ENCODE data around the gene SUCNR1.
"Not testable (repeated sequence)": the region's sequence is repeated elsewhere in the genome, so short reads cannot be mapped to it uniquely, and the experiment has no call there.

Gene SUCNR1

GRCh38 chr3:151859905-151860304, 13.5 kb upstream of the SUCNR1 start:
- Mint-ChIP-seq H3K4me1 (ENCODE audit: low read depth) (no peaks in the 10 kb centered on the region), H3K9me3 (no peaks in the 10 kb centered on the region), H3K36me3 (ENCODE audit: low read depth) (no peaks in the 10 kb centered on the region), H3K27me3 (peaks cover 9% of the 10 kb centered on the region), H3K27ac (no peak overlapping the region), H3K4me3 (no peak overlapping the region)
- no peak for DNase-seq

- H3K4me3 Mint-ChIP-seq: no peak overlapping the region
- no peaks in the 10 kb centered on the region for H3K36me3 Mint-ChIP-seq (ENCODE audit: low read depth)
- no peaks in the 10 kb centered on the region for H3K9me3 Mint-ChIP-seq
- H3K4me1 Mint-ChIP-seq (ENCODE audit: low read depth): no peaks in the 10 kb centered on the region
- H3K27me3 Mint-ChIP-seq: no peaks in the 10 kb centered on the region
- no peak for DNase-seq
- H3K27ac Mint-ChIP-seq: no peak overlapping the region
Measured at GRCh38 chr3:151863611-151864010, 9.8 kb upstream of the SUCNR1 start.

GRCh38 chr3:151864423-151865101, 8.9 kb upstream of the SUCNR1 start:
- Mint-ChIP-seq H3K36me3 (ENCODE audit: low read depth) (no peaks in the 10 kb centered on the region), H3K4me1 (ENCODE audit: low read depth) (no peaks in the 10 kb centered on the region), H3K9me3 (no peaks in the 10 kb centered on the region), H3K27ac (no peak overlapping the region), H3K4me3 (no peak overlapping the region), H3K27me3 (no peaks in the 10 kb centered on the region)
- no peak for DNase-seq

GRCh38 chr3:151866711-151867410, 6.6 kb upstream of the SUCNR1 start:
- H3K4me1 Mint-ChIP-seq (ENCODE audit: low read depth): peaks cover 6% of the 10 kb centered on the region
- H3K9me3 Mint-ChIP-seq: no peaks in the 10 kb centered on the region
- no peak overlapping the region for H3K27ac Mint-ChIP-seq
- no peaks in the 10 kb centered on the region for H3K36me3 Mint-ChIP-seq (ENCODE audit: low read depth)
- DNase-seq: no peak
- H3K4me3 Mint-ChIP-seq: no peak overlapping the region
- H3K27me3 Mint-ChIP-seq: no peaks in the 10 kb centered on the region

GRCh38 chr3:151867666-151868065, 5.8 kb upstream of the SUCNR1 start:
- Mint-ChIP-seq H3K36me3 (ENCODE audit: low read depth) (no peaks in the 10 kb centered on the region), H3K27me3 (no peaks in the 10 kb centered on the region), H3K9me3 (no peaks in the 10 kb centered on the region), H3K27ac (no peak overlapping the region), H3K4me1 (ENCODE audit: low read depth) (peaks cover 9% of the 10 kb centered on the region), H3K4me3 (no peak overlapping the region)
- DNase-seq: no peak

GRCh38 chr3:151869181-151869580, 4.3 kb upstream of the SUCNR1 start:
- H3K36me3 Mint-ChIP-seq (ENCODE audit: low read depth): no peaks in the 10 kb centered on the region
- H3K27ac Mint-ChIP-seq: no peak overlapping the region
- no peaks in the 10 kb centered on the region for H3K27me3 Mint-ChIP-seq
- no peak overlapping the region for H3K4me3 Mint-ChIP-seq
- H3K4me1 Mint-ChIP-seq (ENCODE audit: low read depth): peaks cover 9% of the 10 kb centered on the region
- H3K9me3 Mint-ChIP-seq: no peaks in the 10 kb centered on the region
- DNase-seq: no peak

GRCh38 chr3:151871639-151872468, 1.6 kb upstream of the SUCNR1 start:
- H3K36me3 Mint-ChIP-seq (ENCODE audit: low read depth): no peaks in the 10 kb centered on the region
- H3K9me3 Mint-ChIP-seq: no peaks in the 10 kb centered on the region
- DNase-seq: no peak
- peak overlapping the region; percentile 16 for H3K27ac Mint-ChIP-seq
- peaks cover 4% of the 10 kb centered on the region for H3K27me3 Mint-ChIP-seq
- H3K4me1 Mint-ChIP-seq (ENCODE audit: low read depth): peaks cover 14% of the 10 kb centered on the region
- no peak overlapping the region for H3K4me3 Mint-ChIP-seq

- not testable (repeated sequence) for H3K27ac Mint-ChIP-seq; H3K4me3 Mint-ChIP-seq; H3K27me3 Mint-ChIP-seq; DNase-seq; H3K36me3 Mint-ChIP-seq (ENCODE audit: low read depth); H3K9me3 Mint-ChIP-seq
- H3K4me1 Mint-ChIP-seq (ENCODE audit: low read depth): peaks cover 15% of the 10 kb centered on the region
Measured at GRCh38 chr3:151874079-151874478, 636 bp downstream of the SUCNR1 start.

GRCh38 chr3:151875759-151876158, 2.3 kb downstream of the SUCNR1 start:
- DNase-seq: no peak
- no peaks in the 10 kb centered on the region for H3K36me3 Mint-ChIP-seq (ENCODE audit: low read depth)
- H3K9me3 Mint-ChIP-seq: no peaks in the 10 kb centered on the region
- H3K27ac Mint-ChIP-seq: no peak overlapping the region
- H3K27me3 Mint-ChIP-seq: peaks cover 4% of the 10 kb centered on the region
- H3K4me1 Mint-ChIP-seq (ENCODE audit: low read depth): peaks cover 25% of the 10 kb centered on the region
- H3K4me3 Mint-ChIP-seq: no peak overlapping the region

GRCh38 chr3:151877269-151877668, 3.8 kb downstream of the SUCNR1 start:
- DNase-seq: no peak
- Mint-ChIP-seq H3K9me3 (no peaks in the 10 kb centered on the region), H3K4me3 (no peak overlapping the region), H3K36me3 (ENCODE audit: low read depth) (no peaks in the 10 kb centered on the region), H3K4me1 (ENCODE audit: low read depth) (peaks cover 16% of the 10 kb centered on the region), H3K27me3 (peaks cover 4% of the 10 kb centered on the region), H3K27ac (no peak overlapping the region)

GRCh38 chr3:151878465-151878864, 5.0 kb downstream of the SUCNR1 start:
- H3K9me3 Mint-ChIP-seq: no peaks in the 10 kb centered on the region
- no peak for DNase-seq
- peaks cover 4% of the 10 kb centered on the region for H3K27me3 Mint-ChIP-seq
- H3K4me1 Mint-ChIP-seq (ENCODE audit: low read depth): peaks cover 15% of the 10 kb centered on the region
- H3K4me3 Mint-ChIP-seq: no peak overlapping the region
- H3K27ac Mint-ChIP-seq: no peak overlapping the region
- H3K36me3 Mint-ChIP-seq (ENCODE audit: low read depth): no peaks in the 10 kb centered on the region

GRCh38 chr3:151879037-151879436, 5.6 kb downstream of the SUCNR1 start:
- H3K4me3 Mint-ChIP-seq: no peak overlapping the region
- no peaks in the 10 kb centered on the region for H3K36me3 Mint-ChIP-seq (ENCODE audit: low read depth)
- peaks cover 15% of the 10 kb centered on the region for H3K4me1 Mint-ChIP-seq (ENCODE audit: low read depth)
- DNase-seq: no peak
- H3K27ac Mint-ChIP-seq: no peak overlapping the region
- H3K9me3 Mint-ChIP-seq: no peaks in the 10 kb centered on the region
- peaks cover 4% of the 10 kb centered on the region for H3K27me3 Mint-ChIP-seq

GRCh38 chr3:151879679-151880415, 6.4 kb downstream of the SUCNR1 start:
- Mint-ChIP-seq H3K4me3 (no peak overlapping the region), H3K27me3 (peaks cover 4% of the 10 kb centered on the region), H3K36me3 (ENCODE audit: low read depth) (no peaks in the 10 kb centered on the region), H3K27ac (peak overlapping the region; percentile 55), H3K9me3 (no peaks in the 10 kb centered on the region), H3K4me1 (ENCODE audit: low read depth) (peaks cover 15% of the 10 kb centered on the region)
- DNase-seq: no peak

- Mint-ChIP-seq H3K27me3 (peaks cover 7% of the 10 kb centered on the region), H3K9me3 (no peaks in the 10 kb centered on the region), H3K4me3 (no peak overlapping the region), H3K36me3 (ENCODE audit: low read depth) (no peaks in the 10 kb centered on the region), H3K4me1 (ENCODE audit: low read depth) (peaks cover 15% of the 10 kb centered on the region), H3K27ac (no peak overlapping the region)
- no peak for DNase-seq
Measured at GRCh38 chr3:151880416-151880690, 6.9 kb downstream of the SUCNR1 start.

All from activated T-cell treated with anti-CD3 and anti-CD28 coated beads, Interleukin-2, amount 50 U/mL, for 24 hours (primary cell).